Parathyroid adenoma (tissue), 2 donors: ENCODE measurements around the gene S100A13.

Source experiments
- H2AFZ ChIP-seq: fragments of 300-600 bp; sonication (generic); one replicate; pipeline ENCODE4 v1.7.0; 2017; ENCODE audit warnings: antibody characterized with exemption, mild to moderate bottlenecking
- H3K27ac ChIP-seq: fragments of 300-600 bp; sonication (generic); one replicate; pipeline ENCODE4 v1.7.0; 2017
- H3K27me3 ChIP-seq: fragments of 300-600 bp; sonication (generic); one replicate; pipeline ENCODE4 v1.7.0; 2017; ENCODE audit warnings: low read length; ENCODE audit not compliant: control insufficient read depth, insufficient read depth
- H3K36me3 ChIP-seq: fragments of 300-600 bp; sonication (generic); one replicate; pipeline ENCODE4 v1.7.0; 2017; ENCODE audit warnings: low read length; ENCODE audit not compliant: control insufficient read depth, insufficient read depth
- H3K4me1 ChIP-seq: fragments of 300-600 bp; sonication (generic); one replicate; pipeline ENCODE4 v1.7.0; 2017; ENCODE audit warnings: control low read depth
- H3K4me2 ChIP-seq: fragments of 300-600 bp; sonication (generic); one replicate; pipeline ENCODE4 v1.7.0; 2017; ENCODE audit warnings: low read length
- H3K4me3 ChIP-seq: fragments of 300-600 bp; sonication (generic); one replicate; pipeline ENCODE4 v1.7.0; 2017; ENCODE audit warnings: low read depth, low read length
- H3K79me2 ChIP-seq: fragments of 300-600 bp; sonication (generic); one replicate; pipeline ENCODE4 v1.7.0; 2017; ENCODE audit warnings: control low read depth
- H3K9ac ChIP-seq: fragments of 300-600 bp; sonication (generic); one replicate; pipeline ENCODE4 v1.7.0; 2017; ENCODE audit warnings: mild to moderate bottlenecking
- H3K9me3 ChIP-seq: fragments of 300-600 bp; sonication (generic); one replicate; pipeline ENCODE4 v1.7.0; 2017; ENCODE audit warnings: low read length; ENCODE audit not compliant: control insufficient read depth
- CTCF ChIP-seq: fragments of 300-600 bp; sonication (generic); IDR thresholded peaks from one replicate; pipeline ENCODE4 v1.7.0; 2017; ENCODE audit warnings: antibody characterized with exemption, mild to moderate bottlenecking
- donor health status: primary hyperparathyroidism.

S100A13 gene

GRCh38 chr1:153658400-153659174, 31.3 kb upstream of the S100A13 start, which contains the start of gene SNAPIN:
TSS of gene SNAPIN (plus strand) at chr1:153658703. CDS start at chr1:153658744, 41 bp downstream.
- Histone ChIP-seq H3K27ac (peak within 1 kb of the TSS; percentile 88), H3K4me3 (peak within 1 kb of the TSS; percentile 87), H3K9me3 (no peaks in the 10 kb centered on the region), H2AFZ (peak within 1 kb of the TSS; percentile 86), H3K4me1 (no peaks in the 10 kb centered on the region), H3K9ac (peak within 1 kb of the TSS; percentile 11), H3K79me2 (peaks cover 4% of the 10 kb centered on the region), H3K36me3 (no peaks in the 10 kb centered on the region), H3K4me2 (peak within 1 kb of the TSS; percentile 80), H3K27me3 (no peaks in the 10 kb centered on the region)
- TF ChIP-seq CTCF: peak; percentile 9

- Histone ChIP-seq H3K4me2 (no peak overlapping the region), H3K27ac (no peak overlapping the region), H3K9me3 (no peaks in the 10 kb centered on the region), H3K9ac (no peak overlapping the region), H3K79me2 (peaks cover 4% of the 10 kb centered on the region), H3K4me3 (no peak overlapping the region), H3K4me1 (no peaks in the 10 kb centered on the region), H3K36me3 (no peaks in the 10 kb centered on the region), H3K27me3 (no peaks in the 10 kb centered on the region), H2AFZ (no peak overlapping the region)
- TF ChIP-seq CTCF: no peak
Measured at GRCh38 chr1:153655333-153655732, 28.0 kb upstream of the S100A13 start.

- peak overlapping the region; percentile 41 for H2AFZ ChIP-seq
- H3K27me3 ChIP-seq: no peaks in the 10 kb centered on the region
- H3K9me3 ChIP-seq: no peaks in the 10 kb centered on the region
- H3K4me3 ChIP-seq: no peak overlapping the region
- H3K36me3 ChIP-seq: no peaks in the 10 kb centered on the region
- no peaks in the 10 kb centered on the region for H3K79me2 ChIP-seq
- H3K9ac ChIP-seq: no peak overlapping the region
- peaks cover 5% of the 10 kb centered on the region for H3K4me1 ChIP-seq
- no peak for TF ChIP-seq CTCF
- H3K27ac ChIP-seq: no peak overlapping the region
- H3K4me2 ChIP-seq: no peak overlapping the region
Measured at GRCh38 chr1:153652805-153653500, 25.6 kb upstream of the S100A13 start.

GRCh38 chr1:153651771-153652170, 24.5 kb upstream of the S100A13 start:
- H3K4me3 ChIP-seq: no peak overlapping the region
- peaks cover 5% of the 10 kb centered on the region for H3K4me1 ChIP-seq
- no peaks in the 10 kb centered on the region for H3K27me3 ChIP-seq
- no peak overlapping the region for H3K4me2 ChIP-seq
- H3K79me2 ChIP-seq: no peaks in the 10 kb centered on the region
- no peak for TF ChIP-seq CTCF
- H3K36me3 ChIP-seq: no peaks in the 10 kb centered on the region
- no peaks in the 10 kb centered on the region for H3K9me3 ChIP-seq
- H3K9ac ChIP-seq: no peak overlapping the region
- no peak overlapping the region for H2AFZ ChIP-seq
- H3K27ac ChIP-seq: no peak overlapping the region
